ENCODE measurements around the gene SDF2. TPM values are rescaled to one million over a fixed set of nuclear protein-coding genes. Genes with fewer than 3 reads are reported as not detected.

The SDF2 gene, protein sequence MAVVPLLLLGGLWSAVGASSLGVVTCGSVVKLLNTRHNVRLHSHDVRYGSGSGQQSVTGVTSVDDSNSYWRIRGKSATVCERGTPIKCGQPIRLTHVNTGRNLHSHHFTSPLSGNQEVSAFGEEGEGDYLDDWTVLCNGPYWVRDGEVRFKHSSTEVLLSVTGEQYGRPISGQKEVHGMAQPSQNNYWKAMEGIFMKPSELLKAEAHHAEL
- 49.2 TPM for total RNA-seq

DNA sequence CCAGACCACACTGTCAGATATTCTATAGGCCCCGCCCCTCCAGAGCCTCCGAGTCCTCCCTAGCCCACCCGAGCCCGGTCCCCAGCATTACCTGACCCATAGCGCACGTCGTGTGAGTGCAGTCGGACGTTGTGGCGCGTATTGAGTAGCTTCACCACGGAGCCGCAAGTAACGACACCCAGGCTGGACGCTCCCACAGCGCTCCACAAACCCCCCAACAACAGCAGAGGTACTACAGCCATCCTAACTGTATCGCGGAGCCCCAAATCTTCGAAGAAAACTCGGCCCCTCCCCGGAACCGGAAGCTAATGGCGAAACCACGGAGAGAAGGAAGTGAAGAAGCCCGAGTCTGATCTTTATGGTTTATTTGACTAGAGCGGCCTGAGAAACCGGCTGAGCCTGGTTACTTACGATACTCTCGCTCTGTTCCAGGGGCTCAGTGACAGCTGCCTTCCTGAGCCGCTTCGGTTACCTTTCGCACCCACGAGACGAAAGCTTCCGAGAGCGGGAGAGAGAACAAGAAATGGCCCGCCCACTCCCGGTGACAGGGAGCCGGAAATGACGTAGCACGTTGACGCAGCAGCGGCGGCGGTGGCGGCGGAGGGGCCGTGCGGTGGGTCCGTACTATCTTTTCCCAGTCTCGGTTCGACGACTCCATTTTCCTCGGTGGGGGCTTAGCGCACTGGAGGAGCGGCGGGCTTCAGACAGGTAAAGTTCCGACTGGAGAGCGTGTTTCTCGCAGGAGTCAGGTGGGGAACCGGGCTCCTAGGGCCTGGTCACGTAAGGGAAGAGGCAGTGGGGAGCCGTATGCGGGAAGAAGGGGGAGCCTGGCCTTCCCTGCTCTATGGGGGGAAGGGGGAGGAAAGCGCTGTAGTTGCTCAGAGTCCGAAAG, at the start of gene SDF2, which contains the start of gene SUPT6H:
Gene SDF2 (minus strand): TSS at position 272 of the 892 bp plus-strand sequence. CDS start 30 bp downstream, at position 242.
Gene SUPT6H (plus strand): TSS at position 571 of the 892 bp plus-strand sequence. CDS start 11,197 bp downstream, outside the sequence.
- DNase-seq (ENCODE audit: low spot score): peak; percentile 92

DNA sequence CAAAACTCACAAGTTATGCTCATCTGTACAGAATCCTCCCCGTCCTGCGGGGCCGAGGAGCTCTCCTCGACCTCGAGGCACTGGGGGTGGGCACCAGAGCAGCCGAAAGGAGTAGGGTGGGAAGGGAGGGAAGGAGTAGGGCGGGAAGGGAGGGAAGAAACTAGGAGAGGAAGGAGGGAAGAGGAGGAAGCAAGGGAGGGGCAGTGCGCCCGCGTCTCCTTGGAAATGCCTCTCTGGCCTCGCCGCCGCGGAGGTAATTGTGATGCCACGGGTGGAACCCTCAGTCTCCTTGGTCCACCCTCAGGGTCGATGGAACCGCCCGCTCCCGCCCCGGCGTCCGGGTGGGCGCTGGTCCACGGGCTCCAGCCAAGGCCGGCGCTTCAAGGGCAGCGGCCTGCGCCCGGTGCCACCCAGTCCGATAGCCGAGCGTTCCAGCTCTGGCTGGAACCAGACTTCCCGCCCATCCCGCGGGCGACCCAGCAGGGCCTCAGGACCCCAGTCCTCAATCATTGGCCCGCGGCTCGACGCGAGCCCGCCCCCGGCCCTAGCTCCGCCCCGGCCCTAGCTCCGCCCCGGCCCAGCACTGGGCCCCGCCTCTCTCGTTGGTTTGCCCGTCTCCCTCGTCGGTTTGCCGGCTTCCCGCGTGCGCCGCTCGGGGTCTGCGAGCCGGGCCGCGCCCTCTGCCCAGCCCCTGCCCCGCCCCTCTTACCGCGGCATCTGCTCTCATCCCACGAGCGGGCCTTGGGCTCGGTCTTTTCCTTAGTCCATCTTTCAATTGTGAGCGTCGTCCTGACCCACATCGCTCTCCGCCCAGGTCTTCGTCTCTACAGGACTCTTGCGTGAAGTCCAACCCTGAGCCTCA, 49.4 kb upstream of the SDF2 start:
- peak; percentile 93 for DNase-seq (ENCODE audit: low spot score)

DNA sequence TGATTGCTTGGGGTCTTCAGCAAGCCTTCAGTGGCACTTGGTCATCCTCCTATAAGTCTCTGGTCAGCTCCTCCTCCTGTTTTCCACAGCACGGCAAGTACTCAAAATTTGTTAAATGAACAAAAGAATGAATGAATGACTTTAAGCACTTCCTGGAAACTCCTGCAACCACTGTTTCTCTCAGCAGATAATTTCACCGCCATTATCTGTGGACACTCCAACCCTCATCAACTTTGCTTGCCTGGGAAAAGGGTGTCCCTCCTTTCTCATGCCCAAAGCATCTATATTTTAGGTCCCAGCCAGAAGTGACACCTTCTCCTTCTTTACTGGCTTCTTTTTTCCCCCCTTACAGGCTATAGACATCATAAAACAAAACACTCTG, 45.6 kb upstream of the SDF2 start:
- DNase-seq (ENCODE audit: low spot score): no peak

DNA sequence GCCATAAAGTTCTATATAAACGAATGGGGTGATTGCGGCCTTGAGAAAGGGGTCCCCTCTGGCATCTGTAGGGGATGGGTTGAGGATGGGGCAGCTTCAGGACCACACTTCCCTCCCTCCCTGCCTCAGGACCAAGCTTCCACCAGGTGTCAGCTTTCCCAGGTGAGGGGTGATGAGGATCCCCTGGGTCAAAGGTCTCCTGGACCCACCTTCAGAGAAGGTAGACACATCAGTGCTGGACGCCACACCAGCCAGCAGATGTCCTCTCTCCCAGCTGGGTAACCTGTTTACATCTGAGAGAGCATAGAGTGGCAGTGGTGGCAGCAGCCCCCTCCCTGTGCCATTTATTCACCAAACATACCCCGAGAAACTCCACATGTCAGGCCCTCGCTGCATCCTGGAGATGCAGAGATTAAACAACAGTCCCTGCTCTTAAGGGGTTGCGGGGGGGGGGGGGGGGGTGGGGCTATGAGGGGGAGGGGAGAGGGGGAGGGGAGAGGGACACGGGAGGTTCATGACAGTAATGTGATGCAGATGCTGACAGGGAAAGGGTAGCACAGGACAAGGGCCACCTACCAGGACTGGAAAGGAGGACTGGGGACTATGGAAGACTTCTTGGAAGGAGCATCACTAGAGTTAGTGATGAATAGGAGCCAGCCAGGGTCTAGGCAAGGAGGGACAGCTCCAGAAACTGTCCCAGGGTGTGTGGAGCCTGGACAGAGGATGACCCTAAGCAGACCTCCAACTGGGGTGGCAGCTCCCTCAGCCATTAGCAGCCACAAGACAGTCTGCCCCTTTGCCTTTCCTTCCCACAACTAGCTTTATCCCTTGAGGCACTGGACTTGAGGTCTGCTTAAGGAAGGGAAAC, 45.0 kb upstream of the SDF2 start:
- DNase-seq (ENCODE audit: low spot score): no peak

DNA sequence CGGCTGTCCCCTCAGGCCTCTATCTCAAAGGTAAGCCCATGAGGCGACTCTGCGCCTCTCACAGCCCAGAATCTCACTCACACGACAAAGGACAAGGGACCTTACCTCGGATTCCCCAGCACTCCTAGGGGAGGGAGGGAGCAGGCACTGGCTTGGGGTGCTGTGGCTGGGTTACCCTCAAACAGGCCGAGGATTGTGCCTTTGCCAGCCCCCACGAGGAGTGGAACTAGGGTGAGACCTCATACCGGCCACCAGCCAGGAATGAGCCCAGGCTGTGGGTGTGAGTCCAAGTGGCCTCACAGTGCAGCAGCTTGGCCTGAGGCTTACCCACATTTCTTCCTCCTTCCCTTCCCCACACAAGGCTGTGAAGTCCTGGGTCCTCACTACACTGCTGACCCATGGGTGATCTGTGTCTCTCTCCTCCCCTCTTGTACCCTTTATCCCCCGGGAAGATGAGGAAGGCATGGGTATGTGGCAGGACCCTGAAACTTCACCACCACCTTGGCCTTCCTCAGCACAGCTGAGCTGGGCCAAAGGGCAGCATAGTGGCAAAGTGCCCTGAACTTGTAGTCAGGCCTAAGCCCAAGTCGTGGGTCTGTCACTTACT, 44.1 kb upstream of the SDF2 start:
- DNase-seq (ENCODE audit: low spot score): no peak

DNA sequence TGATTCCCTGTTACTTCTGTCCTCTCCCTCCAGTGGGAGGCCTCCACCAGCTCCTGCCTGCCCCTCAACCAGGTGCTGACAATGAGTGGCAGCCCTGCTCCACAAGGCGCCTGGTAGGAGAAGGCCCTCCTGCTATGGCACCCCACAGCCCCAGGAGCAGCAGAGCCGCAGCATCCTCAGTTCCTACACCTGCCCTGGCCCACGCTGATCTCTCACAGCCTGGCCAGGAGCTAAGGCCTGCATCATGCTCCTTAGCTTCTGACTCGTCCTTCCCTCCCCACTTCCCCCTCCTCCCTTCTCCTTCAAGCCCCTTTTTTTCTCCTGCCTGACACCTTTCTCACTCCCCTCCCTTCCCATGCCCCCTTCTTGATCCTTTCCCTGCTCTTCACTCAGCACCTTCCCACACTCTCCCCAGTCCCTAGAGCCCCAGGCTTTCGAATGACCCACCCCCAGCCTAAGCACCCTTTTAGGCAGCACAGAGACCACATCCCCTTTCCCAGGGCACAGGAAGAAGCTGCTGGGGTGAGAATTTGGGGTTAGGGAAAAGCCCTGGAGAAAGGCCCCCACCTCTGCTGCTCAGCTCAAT, 43.5 kb upstream of the SDF2 start:
- DNase-seq (ENCODE audit: low spot score): no peak

DNA sequence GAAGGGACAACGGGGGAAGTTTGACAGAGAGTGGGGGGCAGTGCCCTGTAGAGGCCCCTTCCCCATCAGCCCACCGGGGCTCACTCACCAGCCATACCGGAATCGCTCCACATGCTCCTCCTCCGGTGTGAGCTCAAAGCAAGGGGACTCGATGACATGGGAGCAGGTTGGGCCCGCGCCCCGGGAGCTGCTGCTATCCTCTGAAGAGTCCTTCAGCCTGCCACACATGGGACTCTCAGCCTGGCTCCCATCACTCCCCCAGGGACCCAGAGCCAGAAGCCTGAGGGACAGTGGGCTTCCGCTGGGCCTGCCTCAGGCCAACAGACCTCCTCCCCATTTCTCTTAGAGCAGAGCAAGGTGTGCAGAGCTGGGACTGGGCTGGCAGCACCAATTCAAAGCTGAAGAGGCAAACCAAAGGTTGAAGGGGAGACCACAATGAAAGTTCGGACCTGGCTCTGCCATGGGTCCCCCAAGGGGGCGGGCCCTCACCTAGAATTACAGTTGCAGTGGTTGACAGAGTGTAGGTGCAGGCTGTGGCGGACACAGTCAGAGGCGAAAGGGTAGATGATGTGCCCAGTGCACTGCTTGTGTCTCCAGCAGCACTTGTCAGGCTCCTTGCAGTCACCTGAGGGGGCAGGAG, 42.6 kb upstream of the SDF2 start:
- DNase-seq (ENCODE audit: low spot score): no peak

DNA sequence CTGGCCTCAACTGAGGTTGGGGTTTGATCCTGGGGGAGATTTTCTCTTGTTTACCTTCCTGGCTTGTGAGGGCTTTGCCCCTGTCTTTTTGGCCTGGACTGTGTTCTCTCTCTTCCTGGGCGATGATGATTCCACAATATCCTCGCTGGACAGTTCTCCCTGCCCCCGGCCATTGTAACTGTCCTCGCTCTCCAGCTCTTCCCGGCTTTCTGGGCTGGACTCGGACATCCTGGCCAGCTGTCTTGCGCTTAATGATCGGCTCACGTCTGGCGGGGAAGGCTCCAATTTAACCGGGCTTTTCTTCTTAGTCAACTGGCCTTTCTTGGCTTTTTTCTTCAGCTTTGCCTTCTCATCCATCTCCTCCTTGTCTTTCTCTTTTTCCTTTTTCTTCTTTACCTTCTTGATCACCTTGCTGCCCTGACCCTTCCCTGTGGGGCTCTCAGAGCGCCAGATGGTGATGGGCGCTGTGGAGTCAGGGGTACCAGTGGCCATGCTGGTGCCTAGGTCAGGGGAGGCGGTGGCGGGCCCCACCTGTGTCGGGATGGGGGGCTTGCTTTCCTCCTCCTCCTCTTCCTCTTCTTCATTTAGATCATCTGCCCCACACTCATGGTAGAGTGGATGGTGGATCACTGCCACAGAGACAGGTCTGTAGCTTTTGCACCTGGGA, 42.0 kb upstream of the SDF2 start:
- DNase-seq (ENCODE audit: low spot score): no peak

DNA sequence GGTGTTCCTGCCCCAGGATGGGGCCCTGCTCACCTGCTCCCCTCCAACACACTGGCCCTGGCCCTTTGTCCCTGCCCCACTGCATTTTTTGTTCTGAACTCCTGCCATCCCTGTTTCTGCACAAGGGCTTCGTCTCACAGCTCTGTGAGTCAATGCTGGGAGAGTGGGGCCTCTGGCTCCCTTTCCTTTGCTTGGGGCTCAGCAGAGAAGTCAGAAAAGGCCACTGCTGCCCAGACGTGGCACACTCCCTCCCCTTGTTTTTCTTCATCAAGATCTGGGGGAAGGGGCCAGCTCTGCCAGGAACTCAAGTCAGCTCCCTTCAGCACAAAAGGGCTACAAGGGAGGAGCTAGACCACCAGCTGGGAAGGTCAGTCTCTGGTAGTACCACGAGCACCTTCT, 41.0 kb upstream of the SDF2 start:
- DNase-seq (ENCODE audit: low spot score): no peak

DNA sequence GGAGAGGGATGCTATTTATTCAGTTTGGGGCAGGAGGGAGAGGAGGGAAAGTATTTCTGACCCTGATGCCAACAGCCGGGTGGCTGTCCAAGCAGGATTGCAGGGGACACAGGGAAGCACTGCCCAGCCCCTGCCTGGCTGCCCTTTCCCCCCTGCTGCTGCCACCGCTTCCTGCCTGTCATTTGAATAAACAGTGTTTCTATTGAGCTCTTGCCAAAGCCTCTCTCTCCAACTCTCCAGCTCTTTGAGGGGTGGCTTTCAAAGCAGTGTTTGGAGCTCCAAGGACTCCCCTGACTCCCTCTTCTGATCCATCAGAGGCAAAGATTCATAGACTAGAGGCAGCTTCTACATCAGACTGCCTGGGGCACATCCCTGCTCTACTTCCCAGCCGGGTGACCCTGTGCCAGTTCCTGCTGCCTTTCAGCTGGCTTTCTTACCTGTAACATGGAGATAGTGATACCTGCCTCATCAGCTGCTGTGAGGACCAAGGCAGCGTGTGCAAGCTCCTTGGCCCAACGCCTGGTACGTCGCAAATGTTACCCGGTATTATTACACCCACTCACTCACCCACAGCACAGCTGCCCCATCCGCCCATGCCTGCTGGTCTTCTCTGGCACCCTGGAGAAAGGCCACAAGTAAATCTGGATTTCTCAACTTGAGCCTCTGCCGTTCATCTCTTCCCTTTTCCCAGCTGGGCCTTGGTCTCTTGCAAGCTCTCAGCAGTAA, 40.5 kb upstream of the SDF2 start:
- no peak for DNase-seq (ENCODE audit: low spot score)

DNA sequence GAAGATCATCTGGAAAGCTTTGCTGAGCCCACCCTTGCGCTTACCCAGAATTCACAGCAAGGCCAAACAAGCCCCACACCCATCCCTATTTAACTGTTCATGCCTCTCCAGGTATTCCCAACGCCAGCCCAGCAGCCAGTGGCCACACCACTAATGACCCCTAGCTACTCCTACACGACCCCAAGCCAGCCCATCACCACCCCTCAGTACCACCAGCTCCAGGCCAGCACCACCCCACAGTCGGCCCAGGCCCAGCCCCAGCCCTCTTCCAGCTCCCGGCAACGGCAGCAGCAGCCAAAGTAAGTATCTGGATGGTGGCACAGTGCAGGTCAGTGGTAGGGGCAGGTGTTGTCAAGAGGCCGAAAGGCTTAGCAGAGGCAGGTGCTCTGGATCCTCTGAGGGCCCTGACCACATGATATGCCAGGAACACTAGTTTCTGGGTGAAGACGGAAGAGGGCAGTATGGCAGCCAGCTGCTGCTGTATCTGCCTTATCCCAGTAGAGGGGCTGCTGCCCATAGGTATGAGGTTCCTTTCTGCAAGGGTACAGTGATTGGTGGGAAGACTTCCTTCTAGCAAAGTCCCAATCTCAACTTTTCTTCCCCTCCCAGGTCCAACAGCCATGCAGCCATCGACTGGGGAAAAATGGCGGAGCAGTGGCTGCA, 39.3 kb upstream of the SDF2 start:
- DNase-seq (ENCODE audit: low spot score): no peak

DNA sequence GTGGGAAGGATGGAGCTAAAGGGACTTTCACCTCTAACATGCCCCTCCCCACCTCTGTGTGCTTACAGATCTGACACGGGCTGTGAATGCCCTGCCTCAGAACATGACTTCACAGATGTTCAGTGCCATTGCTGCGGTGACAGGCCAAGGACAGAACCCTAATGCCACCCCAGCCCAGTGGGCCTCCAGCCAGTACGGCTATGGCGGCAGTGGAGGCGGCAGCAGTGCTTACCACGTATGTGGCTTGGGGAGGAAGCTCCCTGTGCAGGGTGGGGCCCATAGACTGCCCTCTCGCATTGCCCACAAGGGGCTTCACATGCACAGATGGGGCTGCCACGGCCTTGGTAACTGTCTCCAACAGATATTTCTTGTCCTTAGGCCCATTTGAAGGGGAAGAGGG, 38.6 kb upstream of the SDF2 start:
- DNase-seq (ENCODE audit: low spot score): no peak

DNA sequence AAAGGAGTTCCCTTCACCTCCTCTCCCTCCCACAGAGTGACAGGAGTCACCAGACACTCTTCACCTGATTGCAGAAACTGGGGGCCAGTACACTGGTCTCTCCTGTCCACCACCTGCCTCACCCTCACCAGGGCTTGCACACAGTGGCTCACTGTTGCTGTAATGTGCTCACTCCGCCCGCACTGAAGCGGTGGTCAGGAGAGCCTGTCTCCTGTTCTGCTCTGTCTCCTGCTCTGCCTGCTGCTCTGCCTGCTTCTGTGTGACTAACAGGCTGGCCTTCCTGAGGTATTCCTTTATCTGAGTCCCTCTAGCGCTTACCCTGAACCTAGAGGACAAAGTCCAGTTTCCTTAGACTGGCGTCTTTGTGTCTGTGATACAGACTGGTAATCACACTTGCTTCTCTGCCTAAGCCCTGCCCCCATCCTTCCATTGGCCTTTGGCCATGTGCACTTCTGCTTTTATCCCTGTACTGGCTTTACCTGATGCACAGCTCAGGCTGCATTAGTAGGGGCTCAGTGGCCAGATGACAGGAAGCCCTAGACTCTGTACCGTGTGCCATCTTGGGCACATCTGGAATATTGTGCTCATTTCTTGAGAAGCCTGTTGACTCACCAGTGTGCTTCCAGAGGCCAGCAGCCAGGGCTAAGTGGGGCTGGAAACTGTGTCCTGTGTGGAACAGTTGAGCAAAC, 36.7 kb upstream of the SDF2 start:
- no peak for DNase-seq (ENCODE audit: low spot score)

DNA sequence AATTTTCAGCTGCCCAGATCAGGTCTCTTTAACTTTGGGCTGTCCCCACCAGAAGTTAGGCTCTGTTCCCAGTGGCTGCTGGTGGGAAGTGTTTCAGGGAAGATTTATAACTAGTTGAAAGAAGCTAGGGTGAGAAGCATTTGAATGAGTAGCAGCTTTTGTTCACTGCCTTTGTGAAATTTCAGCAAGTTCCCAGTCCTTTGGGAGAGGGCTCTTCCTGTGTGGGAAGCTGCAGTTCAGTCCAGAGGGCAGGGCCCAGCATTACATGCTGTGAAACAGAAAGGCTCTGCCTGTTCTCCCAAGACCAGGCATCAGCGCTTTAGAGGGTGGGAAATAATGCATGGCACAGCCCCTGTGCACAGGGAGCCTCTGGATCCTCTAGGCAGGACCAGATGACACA, 32.2 kb upstream of the SDF2 start:
- no peak for DNase-seq (ENCODE audit: low spot score)

DNA sequence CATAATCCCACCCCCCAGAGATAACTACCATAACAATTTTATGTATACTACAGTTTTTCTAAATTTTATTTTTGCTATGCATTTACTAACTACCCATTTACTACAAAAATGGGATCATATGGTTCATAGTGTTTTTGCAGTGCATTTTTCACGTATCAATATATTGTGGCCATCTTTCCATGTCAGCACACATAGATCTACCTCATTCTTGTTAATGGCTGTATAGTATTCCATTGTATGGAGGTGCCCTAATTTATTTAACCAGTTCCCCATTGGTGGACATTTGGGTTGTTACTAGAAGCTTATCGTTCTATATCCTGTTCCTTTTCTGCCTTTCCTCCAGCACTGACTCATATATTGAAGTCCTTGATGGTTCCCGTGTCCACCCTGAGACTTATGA, 27.3 kb upstream of the SDF2 start:
- no peak for DNase-seq (ENCODE audit: low spot score)

DNA sequence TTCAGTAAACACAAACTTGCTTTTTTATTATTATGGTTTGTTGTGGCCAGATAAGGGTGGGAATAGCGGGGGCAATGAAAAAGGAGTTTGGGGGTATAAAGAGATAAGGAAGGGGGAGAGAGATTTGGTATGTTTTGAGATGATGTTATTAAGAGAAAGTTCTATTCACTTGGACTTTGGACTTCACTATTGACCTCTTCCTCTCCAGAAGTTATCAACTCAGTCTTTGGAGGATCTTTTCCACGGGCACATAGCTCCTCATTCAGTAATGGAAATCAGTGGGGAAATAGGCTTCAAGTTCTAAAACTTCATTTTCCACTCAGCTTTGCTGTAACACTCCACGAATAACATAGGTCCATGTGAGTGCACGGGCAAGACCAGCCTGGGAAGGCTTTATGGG, 26.8 kb upstream of the SDF2 start:
- no peak for DNase-seq (ENCODE audit: low spot score)

DNA sequence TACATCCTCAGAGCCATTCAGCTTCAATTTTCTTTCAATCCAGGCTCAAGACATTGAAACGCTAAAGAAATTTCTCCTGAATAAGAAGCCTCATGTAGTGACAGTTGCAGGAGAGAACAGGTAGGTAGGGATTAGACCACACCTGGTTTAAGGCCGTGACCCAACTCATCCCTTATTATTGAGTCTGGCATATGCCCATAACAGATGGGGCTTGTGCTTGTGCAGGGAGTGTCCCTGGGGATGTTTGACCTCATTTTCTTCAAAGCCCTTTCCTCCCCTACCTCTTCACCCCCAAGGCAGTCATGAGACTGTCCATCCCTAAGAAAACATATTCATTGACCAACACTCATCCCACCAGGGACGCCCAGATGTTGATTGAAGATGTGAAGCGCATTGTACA, 24.6 kb upstream of the SDF2 start:
- DNase-seq (ENCODE audit: low spot score): no peak

DNA sequence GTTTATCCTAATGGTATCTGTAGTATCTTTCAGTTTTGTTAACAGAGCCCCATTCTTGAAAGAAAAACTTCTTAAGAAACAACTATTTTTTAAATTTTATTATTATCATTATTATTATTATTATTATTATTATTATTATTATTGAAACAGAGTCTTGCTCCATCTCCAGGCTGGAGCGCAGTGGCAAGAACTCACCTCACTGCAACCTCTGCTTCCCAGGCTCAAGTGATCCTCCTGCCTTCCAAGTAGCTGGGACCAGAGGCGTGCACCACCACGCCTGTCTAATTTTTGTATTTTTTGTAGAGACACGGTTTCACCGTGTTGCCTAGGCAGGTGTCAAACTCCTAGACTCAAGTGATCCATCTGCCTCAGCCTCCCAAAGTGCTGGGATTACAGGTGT, 23.7 kb upstream of the SDF2 start:
- DNase-seq (ENCODE audit: low spot score): no peak
